Activated CD4-positive, CD25-positive, alpha-beta regulatory T cell treated with anti-CD3 and anti-CD28 coated beads, Interleukin-2, amount 50 U/mL, for 24 hours (primary cell): Measurements from ENCODE around the gene CALML6.
"Not testable (repeated sequence)": the region's sequence is repeated elsewhere in the genome, so short reads cannot be mapped to it uniquely, and the experiment has no call there.

Source experiments
- ATAC-seq, 2 donors: fragments of 150-1000 bp; cut with Tn5 transposase; one replicate each; pipeline ENCODE4 v1.10.0; 2021; ENCODE audit warnings: mild to moderate bottlenecking in 1 of 2, moderate library complexity in 1 of 2

The CALML6 gene

GRCh38 chr1:1925437-1926345, 10.6 kb downstream of the CALML6 start:
- no peak for ATAC-seq

- no peak for ATAC-seq
Observed at GRCh38 chr1:1926346-1926811, 11.3 kb downstream of the CALML6 start.

- no peak for ATAC-seq
Observed at GRCh38 chr1:1926886-1927660, 12.0 kb downstream of the CALML6 start.

GRCh38 chr1:1927751-1928150, 12.7 kb downstream of the CALML6 start:
- ATAC-seq: no peak

GRCh38 chr1:1928231-1929101, 13.4 kb downstream of the CALML6 start:
- no peak for ATAC-seq

GRCh38 chr1:1929102-1929638, 14.1 kb downstream of the CALML6 start:
- ATAC-seq: no peak

GRCh38 chr1:1929639-1930545, 14.8 kb downstream of the CALML6 start:
- ATAC-seq: no peak

GRCh38 chr1:1934848-1935247, 19.8 kb downstream of the CALML6 start:
- not testable (repeated sequence) for ATAC-seq

GRCh38 chr1:1937061-1937460, 22.0 kb downstream of the CALML6 start:
- ATAC-seq: no peak

- no peak for ATAC-seq
Observed at GRCh38 chr1:1937549-1938275, 22.7 kb downstream of the CALML6 start.

- ATAC-seq: no peak
Observed at GRCh38 chr1:1938276-1938573, 23.2 kb downstream of the CALML6 start.

- no peak for ATAC-seq
Observed at GRCh38 chr1:1938613-1939295, 23.7 kb downstream of the CALML6 start.

- no peak for ATAC-seq
Observed at GRCh38 chr1:1939296-1940122, 24.4 kb downstream of the CALML6 start.

GRCh38 chr1:1940123-1940425, 25.0 kb downstream of the CALML6 start:
- ATAC-seq: no peak

- ATAC-seq: no peak
Observed at GRCh38 chr1:1941211-1941841, 26.3 kb downstream of the CALML6 start.

GRCh38 chr1:1941868-1942752, 27.1 kb downstream of the CALML6 start:
- no peak for ATAC-seq

GRCh38 chr1:1942753-1943656, 27.9 kb downstream of the CALML6 start:
- ATAC-seq: no peak
